ENCODE results near the gene NDUFAF8.
A peak's percentile ranks its signal among the peaks of the same experiment; 100 is the strongest.
"Not testable (repeated sequence)": the region's sequence is repeated elsewhere in the genome, so short reads cannot be mapped to it uniquely, and the experiment has no call there.

NDUFAF8 gene

GRCh38 chr17:81223762-81224130 is 15.4 kb upstream of the NDUFAF8 start:
- peak; percentile 10 for DNase-seq

GRCh38 chr17:81227630-81228029 is 11.5 kb upstream of the NDUFAF8 start:
- DNase-seq: not testable (repeated sequence)

- no peak for DNase-seq
These were observed 10.7 kb upstream of the NDUFAF8 start for GRCh38 chr17:81228420-81228819.

GRCh38 chr17:81228834-81229665 is 10.1 kb upstream of the NDUFAF8 start:
- no peak for DNase-seq

GRCh38 chr17:81229666-81229920 is 9.5 kb upstream of the NDUFAF8 start:
- DNase-seq: no peak

GRCh38 chr17:81230043-81230820 is 8.9 kb upstream of the NDUFAF8 start:
- no peak for DNase-seq

- no peak for DNase-seq
These were observed 7.9 kb upstream of the NDUFAF8 start for GRCh38 chr17:81231121-81231645.

- DNase-seq: no peak
These were observed 7.1 kb upstream of the NDUFAF8 start for GRCh38 chr17:81231766-81232581.

- no peak for DNase-seq
These were observed 6.4 kb upstream of the NDUFAF8 start for GRCh38 chr17:81232616-81233241.

GRCh38 chr17:81233316-81233715 is 5.8 kb upstream of the NDUFAF8 start:
- no peak for DNase-seq

- no peak for DNase-seq
These were observed 5.2 kb upstream of the NDUFAF8 start for GRCh38 chr17:81233811-81234505.

- DNase-seq: no peak
These were observed 4.6 kb upstream of the NDUFAF8 start for GRCh38 chr17:81234506-81234855.

GRCh38 chr17:81234940-81235821 is 3.9 kb upstream of the NDUFAF8 start:
- DNase-seq: no peak

- DNase-seq: no peak
These were observed 3.0 kb upstream of the NDUFAF8 start for GRCh38 chr17:81235822-81236740.

GRCh38 chr17:81236784-81237183 is 2.3 kb upstream of the NDUFAF8 start:
- no peak for DNase-seq

GRCh38 chr17:81237591-81238489 is 1.3 kb upstream of the NDUFAF8 start:
- no peak for DNase-seq

GRCh38 chr17:81238490-81238814 is 666 bp upstream of the NDUFAF8 start:
- no peak for DNase-seq

GRCh38 chr17:81239714-81240555 is 817 bp downstream of the NDUFAF8 start:
- DNase-seq: no peak

All from NCI-H1417 treated with DMSO at 0.1 percent for 48 hours (cell line).